Skin of body (tissue), 2 donors: ENCODE measurements around the gene WDR46. TPM values are rescaled to one million over a fixed set of nuclear protein-coding genes. Genes with fewer than 3 reads are reported as not detected.
A peak's percentile ranks its signal among the peaks of the same experiment; 100 is the strongest.
"Not testable (repeated sequence)": the region's sequence is repeated elsewhere in the genome, so short reads cannot be mapped to it uniquely, and the experiment has no call there.

ENCODE experiments used
- DNase-seq: peaks from one replicate; lab custom pipeline; 2025; lab: John Stamatoyannopoulos, UW
- total RNA-seq: library from RNA; depleted of rRNA; stranded (reverse); fragments of >200 nt; gene quantifications from one replicate; pipeline ENCODE4 v1.2.3, GENCODE V29; 2014

WDR46 gene
- total RNA-seq, 1 donor from 2014 or later = 39.9 TPM

GRCh38 chr6:33288141-33288920, 708 bp downstream of the WDR46 start:
- DNase-seq = no peak

- no peak for DNase-seq
Measured at GRCh38 chr6:33286946-33287914, 1.8 kb downstream of the WDR46 start.

GRCh38 chr6:33285214-33285613, 3.8 kb downstream of the WDR46 start:
- DNase-seq = not testable (repeated sequence)

GRCh38 chr6:33280539-33280938, 8.5 kb downstream of the WDR46 start:
- DNase-seq = no peak

- no peak for DNase-seq
Measured at GRCh38 chr6:33279971-33280511, 9.0 kb downstream of the WDR46 start.

- no peak for DNase-seq
Measured at GRCh38 chr6:33279257-33279695, 9.8 kb downstream of the WDR46 start.

GRCh38 chr6:33278810-33279209, 10.2 kb downstream of the WDR46 start:
- DNase-seq = no peak

GRCh38 chr6:33278392-33278741, 10.7 kb downstream of the WDR46 start:
- DNase-seq = no peak

- DNase-seq = no peak
Measured at GRCh38 chr6:33277663-33278391, 11.2 kb downstream of the WDR46 start.

- peak; percentile 71 for DNase-seq
Measured at GRCh38 chr6:33276864-33277662, 12.0 kb downstream of the WDR46 start, which contains the start of gene B3GALT4. TSS of gene B3GALT4 (plus strand) at chr6:33277123. CDS start at chr6:33277420, 297 bp downstream.

GRCh38 chr6:33276581-33276863, 12.5 kb downstream of the WDR46 start:
- DNase-seq = no peak

- DNase-seq = not testable (repeated sequence)
Measured at GRCh38 chr6:33275795-33276580, 13.1 kb downstream of the WDR46 start.

GRCh38 chr6:33273924-33274902, 14.8 kb downstream of the WDR46 start:
- no peak for DNase-seq

- DNase-seq = no peak
Measured at GRCh38 chr6:33273129-33273923, 15.7 kb downstream of the WDR46 start.

- peak; percentile 65 for DNase-seq
Measured at GRCh38 chr6:33272275-33273128, 16.5 kb downstream of the WDR46 start.

GRCh38 chr6:33271468-33272274, 17.4 kb downstream of the WDR46 start, which contains the start of the genes RPS18 and VPS52:
TSS of gene RPS18 (plus strand) at chr6:33272075. CDS start at chr6:33272120, 45 bp downstream.
TSS of gene VPS52 (minus strand) at chr6:33271876. CDS start at chr6:33271675, 201 bp downstream.
- DNase-seq = peak; percentile 100
